SK-N-SH (cell line): Measurements from ENCODE around the gene MVB12B. TPM values are rescaled to one million over a fixed set of nuclear protein-coding genes. Genes with fewer than 3 reads are reported as not detected.

ENCODE experiments used
- CTCF ChIA-PET: fragments of 300-600, 350-600 bp; formaldehyde crosslinking; extraction: SDS; loops from one replicate; lab custom pipeline; 2021; lab: Yijun Ruan, JAX
- POLR2A ChIA-PET: fragments of 350-600 bp; sonication (Branson Sonifier 250); formaldehyde crosslinking; extraction: SDS; loops from one replicate; lab custom pipeline; 2020; ENCODE audit warnings: antibody characterized with exemption, inconsistent platforms; lab: Yijun Ruan, JAX
- DNase-seq: peaks from one replicate; pipeline ENCODE4 v3.0.0; 2012
- H2AFZ ChIP-seq: fragments of 200-600 bp; sonication (generic); 2 replicates; pipeline ENCODE4 v1.8.1; 2016; ENCODE audit warnings: antibody characterized with exemption, mild to moderate bottlenecking, low read depth
- H3F3A ChIP-seq: fragments of 200-600 bp; sonication (generic); replicated peaks from 2 replicates; pipeline ENCODE3; 2016; ENCODE audit warnings: antibody characterized with exemption, mild to moderate bottlenecking; ENCODE audit not compliant: insufficient read depth
- H3K27ac ChIP-seq, 2 experiments: fragments of 200-500 bp in 1 of 2; fragments of 200-600 bp in 1 of 2; sonication (Bioruptor generic) in 1 of 2; sonication (generic), shearing (Covaris generic) in 1 of 2; 2 replicates each; pipeline versions ENCODE4 v1.5.1 to v1.6.1; 2014 to 2016; ENCODE audit warnings: low read depth in 2 of 2, inconsistent platforms in 1 of 2, low read length in 1 of 2, mild to moderate bottlenecking in 1 of 2, mixed read lengths in 1 of 2
- H3K27me3 ChIP-seq: fragments of 200-600 bp; sonication (generic), shearing (Covaris generic); 2 replicates; pipeline ENCODE4 v1.6.1; 2016; ENCODE audit warnings: mixed run types; ENCODE audit not compliant: insufficient read depth
- H3K36me3 ChIP-seq, 2 experiments: fragments of 200-500 bp in 1 of 2; fragments of 200-600 bp in 1 of 2; sonication (Bioruptor generic) in 1 of 2; sonication (generic) in 1 of 2; replicated peaks in 1 of 2; 2 replicates each; pipeline versions ENCODE3 to v1.5.1; 2014 to 2016; ENCODE audit warnings: low read length in 1 of 2, mild to moderate bottlenecking in 1 of 2; ENCODE audit not compliant: insufficient read depth in 2 of 2, control insufficient read depth in 1 of 2
- H3K4me1 ChIP-seq, 2 experiments: fragments of 200-500 bp in 1 of 2; fragments of 200-600 bp in 1 of 2; sonication (Bioruptor generic) in 1 of 2; sonication (generic), shearing (Covaris generic) in 1 of 2; 2 replicates each; pipeline versions ENCODE4 v1.5.1 to v1.6.1; 2014 to 2016; ENCODE audit warnings: low read depth in 1 of 2, low read length in 1 of 2, mixed run types in 1 of 2; ENCODE audit not compliant: insufficient read depth in 2 of 2, control insufficient read depth in 1 of 2
- H3K4me2 ChIP-seq: fragments of 200-600 bp; sonication (generic), shearing (Covaris generic); 2 replicates; pipeline ENCODE4 v1.6.1; 2017; ENCODE audit warnings: mixed run types
- H3K4me3 ChIP-seq, 2 experiments: fragments of 200-500 bp in 1 of 2; fragments of 200-600 bp in 1 of 2; sonication (Bioruptor generic) in 1 of 2; sonication (generic), shearing (Covaris generic) in 1 of 2; 2 replicates each; pipeline versions ENCODE4 v1.5.1 to v1.8.1; 2014 to 2016; ENCODE audit warnings: low read depth in 2 of 2, inconsistent platforms in 1 of 2, low read length in 1 of 2, mild to moderate bottlenecking in 1 of 2, mixed read lengths in 1 of 2, moderate library complexity in 1 of 2
- H3K79me2 ChIP-seq: fragments of 200-600 bp; sonication (generic); 2 replicates; pipeline ENCODE4 v1.8.1; 2017; ENCODE audit warnings: mild to moderate bottlenecking; ENCODE audit not compliant: insufficient read depth
- H3K9ac ChIP-seq: fragments of 200-600 bp; sonication (generic); 2 replicates; pipeline ENCODE4 v1.6.1; 2017; ENCODE audit warnings: mixed run types
- H3K9me2 ChIP-seq: fragments of 200-600 bp; sonication (generic); 2 replicates; pipeline ENCODE4 v1.6.1; 2017; ENCODE audit warnings: mixed run types
- H3K9me3 ChIP-seq: fragments of 200-600 bp; sonication (generic); 2 replicates; pipeline ENCODE4 v1.6.1; 2017; ENCODE audit warnings: mixed run types, mild to moderate bottlenecking, moderate library complexity
- H4K20me1 ChIP-seq: fragments of 200-600 bp; sonication (generic); 2 replicates; pipeline ENCODE4 v1.6.1; 2017; ENCODE audit warnings: mild to moderate bottlenecking, mixed run types; ENCODE audit not compliant: insufficient read depth
- CTCF ChIP-seq: fragments of 200-600 bp; sonication (generic); IDR thresholded peaks from 2 replicates; pipeline ENCODE4 v1.6.1; 2017; ENCODE audit warnings: antibody characterized with exemption, mild to moderate bottlenecking, moderate library complexity
- FOXJ3 ChIP-seq: sonication (generic); formaldehyde crosslinking; IDR thresholded peaks from 2 replicates; pipeline ENCODE4 v1.5.1; 2020; ENCODE audit warnings: mild to moderate bottlenecking, missing genetic modification reagents
- GATA2 ChIP-seq: sonication (generic); formaldehyde crosslinking; IDR thresholded peaks from 2 replicates; pipeline ENCODE4 v1.5.0; 2020; ENCODE audit warnings: mild to moderate bottlenecking, missing genetic modification reagents
- MEF2A ChIP-seq: IDR thresholded peaks from 2 replicates; pipeline ENCODE4 v1.4.0; 2012; ENCODE audit warnings: low read depth, borderline replicate concordance
- NRF1 ChIP-seq: IDR thresholded peaks from 2 replicates; pipeline ENCODE4 v1.6.1; 2012; ENCODE audit warnings: low read depth, mild to moderate bottlenecking, low read length
- POLR2AphosphoS5 ChIP-seq: IDR thresholded peaks from 2 replicates; pipeline ENCODE4 v1.6.1; 2012; ENCODE audit warnings: low read depth, low read length
- RAD21 ChIP-seq: IDR thresholded peaks from 2 replicates; pipeline ENCODE4 v1.6.1; 2012; ENCODE audit warnings: mild to moderate bottlenecking, low read length
- RFX5 ChIP-seq: IDR thresholded peaks from 2 replicates; pipeline ENCODE4 v1.6.1; 2012; ENCODE audit warnings: mild to moderate bottlenecking, improper control_type of control experiment, low read length
- RXRA ChIP-seq: IDR thresholded peaks from 2 replicates; pipeline ENCODE4 v1.4.0; 2012; ENCODE audit warnings: low read depth, mild to moderate bottlenecking, borderline replicate concordance
- TEAD4 ChIP-seq: IDR thresholded peaks from 2 replicates; pipeline ENCODE4 v1.4.0; 2012; ENCODE audit warnings: mild to moderate bottlenecking, borderline replicate concordance; ENCODE audit not compliant: insufficient read depth
- USF1 ChIP-seq: IDR thresholded peaks from 2 replicates; pipeline ENCODE4 v1.4.0; 2012; ENCODE audit warnings: low read depth, borderline replicate concordance
- ZBTB33 ChIP-seq: IDR thresholded peaks from 2 replicates; pipeline ENCODE4 v1.4.0; 2012; ENCODE audit warnings: low read depth, borderline replicate concordance
- WGBS: methylation state at CpG from one replicate; pipeline ENCODE4 v1.1.6; 2017; ENCODE audit warnings: low lambda C conversion rate; 5-methylcytosine and 5-hydroxymethylcytosine counted together
- polyA plus RNA-seq, 3 experiments: library from polyadenylated mRNA; depleted of rRNA; stranded (reverse); fragments of >200 nt; gene quantifications; 2 replicates each; pipeline ENCODE4 v1.2.3, GENCODE V29; 2012
- TF ChIP-seq, protein P1 (sequence below): fragments of 150-350 bp; IDR thresholded peaks from 2 replicates; pipeline ENCODE4 v1.6.1; 2017; ENCODE audit warnings: antibody characterized with exemption, low read length, low read depth, borderline replicate concordance

Gene MVB12B
- polyA plus RNA-seq, 1 of the 3 experiments (the other 2 are of a cell fraction): 5.1 TPM

DNA sequence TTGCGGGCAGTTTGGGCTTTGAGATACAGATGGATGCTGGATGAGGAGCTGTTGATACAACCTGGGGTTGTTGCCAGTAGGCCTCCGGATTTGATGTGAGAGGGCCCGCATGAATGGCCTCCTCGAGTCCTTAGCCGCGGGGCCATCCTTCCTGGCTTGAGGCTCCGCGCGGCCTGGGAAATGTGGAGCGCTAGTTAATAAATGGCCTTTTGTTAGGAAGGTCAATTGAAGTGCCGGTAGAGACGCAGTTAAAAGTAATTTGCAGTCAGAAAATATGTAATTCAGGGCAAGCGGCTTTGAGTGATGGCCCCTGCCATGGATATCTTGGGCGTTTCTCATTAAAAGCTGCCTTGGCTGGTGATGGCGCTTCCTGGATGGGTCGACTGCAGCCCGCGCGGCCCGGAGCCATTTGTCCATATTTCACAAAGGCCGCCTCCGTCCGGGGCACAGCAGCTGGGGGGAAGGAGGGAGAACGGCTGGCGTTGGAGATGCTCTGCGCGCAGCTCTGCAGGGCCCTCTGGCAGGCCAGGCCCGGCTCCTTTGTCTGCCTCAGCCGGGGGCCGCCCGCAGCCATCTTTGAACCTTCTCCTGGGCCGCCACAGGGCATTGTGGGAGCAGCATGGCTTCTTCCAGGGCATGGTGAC lies 11.2 kb downstream of the MVB12B start:
- H3K4me1 ChIP-seq: peaks cover 0 to 14% of the 10 kb centered on the region in 2 experiments; a peak in 1 of 4 replicates
- peaks cover 18% of the 10 kb centered on the region; the same call in 1 of the 2 replicates for H4K20me1 ChIP-seq
- no peak overlapping the region for H3K9ac ChIP-seq
- H3F3A ChIP-seq: no peaks in the 10 kb centered on the region
- peaks cover 30% of the 10 kb centered on the region; the same call in 1 of the 2 replicates for H3K79me2 ChIP-seq
- no peak overlapping the region for H3K4me3 ChIP-seq
- H2AFZ ChIP-seq: no peak overlapping the region
- TF ChIP-seq RFX5: no peak
- no peak for TF ChIP-seq FOXJ3 (CRISPR knock-in tag)
- no peak for TF ChIP-seq USF1
- TF ChIP-seq RXRA: no peak
- no peak for TF ChIP-seq NRF1
- TF ChIP-seq CTCF: no peak
- TF ChIP-seq POLR2AphosphoS5: no peak
- TF ChIP-seq, protein P1, sequence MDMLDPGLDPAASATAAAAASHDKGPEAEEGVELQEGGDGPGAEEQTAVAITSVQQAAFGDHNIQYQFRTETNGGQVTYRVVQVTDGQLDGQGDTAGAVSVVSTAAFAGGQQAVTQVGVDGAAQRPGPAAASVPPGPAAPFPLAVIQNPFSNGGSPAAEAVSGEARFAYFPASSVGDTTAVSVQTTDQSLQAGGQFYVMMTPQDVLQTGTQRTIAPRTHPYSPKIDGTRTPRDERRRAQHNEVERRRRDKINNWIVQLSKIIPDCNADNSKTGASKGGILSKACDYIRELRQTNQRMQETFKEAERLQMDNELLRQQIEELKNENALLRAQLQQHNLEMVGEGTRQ: no peak
- TF ChIP-seq RAD21: no peak
- no peak for TF ChIP-seq GATA2
- TF ChIP-seq ZBTB33: no peak
- TF ChIP-seq TEAD4: no peak
- no peak for TF ChIP-seq MEF2A
- H3K27me3 ChIP-seq: no peaks in the 10 kb centered on the region
- no peak overlapping the region for H3K27ac ChIP-seq
- no peak for DNase-seq
- ChIA-PET POLR2A (no interaction called here), CTCF (interaction anchor here (1.1 to 2.8 kb wide), 4 partner anchors 10 to 61 kb away, joined by 3 to 13 read pairs (median 6); no protein-coding TSS in a partner anchor)
- H3K36me3 ChIP-seq: peaks cover 11 to 16% of the 10 kb centered on the region in 2 experiments
- H3K9me2 ChIP-seq: no peaks in the 10 kb centered on the region
- no peaks in the 10 kb centered on the region for H3K9me3 ChIP-seq
- WGBS: 98% methylated on average over 28 of the region's 32 CpGs
- H3K4me2 ChIP-seq: no peak overlapping the region
